ENCODE results near the gene C16orf82.

The C16orf82 gene

GRCh38 chr16:27048316-27048715 lies 18.4 kb upstream of the C16orf82 start:
- Histone ChIP-seq H3K27me3 (ENCODE audit: insufficient read depth, low read length, poor library complexity) (peaks cover 6% of the 10 kb centered on the region), H4K20me1 (ENCODE audit: insufficient read depth, low read length) (no peaks in the 10 kb centered on the region), H3K79me2 (ENCODE audit: insufficient read depth, low read length) (no peaks in the 10 kb centered on the region), H3K9ac (ENCODE audit: low read depth, low read length) (no peak overlapping the region), H3K4me1 (ENCODE audit: insufficient read depth, low read length) (no peaks in the 10 kb centered on the region), H3K4me2 (ENCODE audit: insufficient read depth, low read length) (no peak overlapping the region), H3K9me3 (ENCODE audit: insufficient read depth, low read length, severe bottlenecking) (no peaks in the 10 kb centered on the region), H3K4me3 (ENCODE audit: low read depth in 1 of 2, low read length in 2 of 2) (no peak overlapping the region), H2AFZ (ENCODE audit: low read depth, low read length) (no peak overlapping the region), H3K27ac (ENCODE audit: low read length) (no peak overlapping the region), H3K36me3 (ENCODE audit: insufficient read depth, low read length) (no peaks in the 10 kb centered on the region)
- DNase-seq (no peak), ATAC-seq (ENCODE audit: insufficient read depth, low read depth) (no peak)
- no peak for TF ChIP-seq CTCF (IDR thresholded peaks at IDR 0.05; ENCODE audit: borderline replicate concordance, extremely low read depth, low read length, poor library complexity, severe bottlenecking)
- no peak for TF ChIP-seq EZH2 (IDR thresholded peaks at IDR 0.05; ENCODE audit: borderline replicate concordance, low read depth, low read length, severe bottlenecking)

GRCh38 chr16:27049117-27049516 lies 17.6 kb upstream of the C16orf82 start:
- Histone ChIP-seq H3K79me2 (ENCODE audit: insufficient read depth, low read length) (no peaks in the 10 kb centered on the region), H3K4me3 (ENCODE audit: low read depth in 1 of 2, low read length in 2 of 2) (no peak overlapping the region), H3K27ac (ENCODE audit: low read length) (no peak overlapping the region), H3K9me3 (ENCODE audit: insufficient read depth, low read length, severe bottlenecking) (no peaks in the 10 kb centered on the region), H3K27me3 (ENCODE audit: insufficient read depth, low read length, poor library complexity) (peaks cover 6% of the 10 kb centered on the region), H4K20me1 (ENCODE audit: insufficient read depth, low read length) (no peaks in the 10 kb centered on the region), H3K36me3 (ENCODE audit: insufficient read depth, low read length) (no peaks in the 10 kb centered on the region), H3K4me1 (ENCODE audit: insufficient read depth, low read length) (no peaks in the 10 kb centered on the region), H2AFZ (ENCODE audit: low read depth, low read length) (no peak overlapping the region), H3K4me2 (ENCODE audit: insufficient read depth, low read length) (no peak overlapping the region), H3K9ac (ENCODE audit: low read depth, low read length) (no peak overlapping the region)
- no peak for ATAC-seq (ENCODE audit: insufficient read depth, low read depth)
- DNase-seq = no peak
- TF ChIP-seq CTCF (IDR thresholded peaks at IDR 0.05; ENCODE audit: borderline replicate concordance, extremely low read depth, low read length, poor library complexity, severe bottlenecking) (no peak), EZH2 (IDR thresholded peaks at IDR 0.05; ENCODE audit: borderline replicate concordance, low read depth, low read length, severe bottlenecking) (no peak)

GRCh38 chr16:27052007-27052406 lies 14.7 kb upstream of the C16orf82 start:
- Histone ChIP-seq H3K36me3 (ENCODE audit: insufficient read depth, low read length) (no peaks in the 10 kb centered on the region), H3K79me2 (ENCODE audit: insufficient read depth, low read length) (no peaks in the 10 kb centered on the region), H3K27ac (ENCODE audit: low read length) (no peak overlapping the region), H4K20me1 (ENCODE audit: insufficient read depth, low read length) (no peaks in the 10 kb centered on the region), H2AFZ (ENCODE audit: low read depth, low read length) (no peak overlapping the region), H3K27me3 (ENCODE audit: insufficient read depth, low read length, poor library complexity) (peaks cover 3% of the 10 kb centered on the region), H3K9me3 (ENCODE audit: insufficient read depth, low read length, severe bottlenecking) (no peaks in the 10 kb centered on the region), H3K9ac (ENCODE audit: low read depth, low read length) (no peak overlapping the region), H3K4me2 (ENCODE audit: insufficient read depth, low read length) (no peak overlapping the region), H3K4me3 (ENCODE audit: low read depth in 1 of 2, low read length in 2 of 2) (no peak overlapping the region), H3K4me1 (ENCODE audit: insufficient read depth, low read length) (no peaks in the 10 kb centered on the region)
- TF ChIP-seq EZH2 (IDR thresholded peaks at IDR 0.05; ENCODE audit: borderline replicate concordance, low read depth, low read length, severe bottlenecking) = no peak
- no peak for TF ChIP-seq CTCF (IDR thresholded peaks at IDR 0.05; ENCODE audit: borderline replicate concordance, extremely low read depth, low read length, poor library complexity, severe bottlenecking)
- no peak for ATAC-seq (ENCODE audit: insufficient read depth, low read depth)
- no peak for DNase-seq

- DNase-seq = no peak
- no peak overlapping the region for H3K4me3 ChIP-seq (ENCODE audit: low read depth in 1 of 2, low read length in 2 of 2)
Measured at GRCh38 chr16:27053996-27054395, 12.7 kb upstream of the C16orf82 start.

More at GRCh38 chr16:27053996-27054395, 12.7 kb upstream of the C16orf82 start:
- Histone ChIP-seq H4K20me1 (ENCODE audit: insufficient read depth, low read length) (no peaks in the 10 kb centered on the region), H3K9me3 (ENCODE audit: insufficient read depth, low read length, severe bottlenecking) (no peaks in the 10 kb centered on the region), H2AFZ (ENCODE audit: low read depth, low read length) (no peak overlapping the region), H3K36me3 (ENCODE audit: insufficient read depth, low read length) (no peaks in the 10 kb centered on the region), H3K27me3 (ENCODE audit: insufficient read depth, low read length, poor library complexity) (peaks cover 3% of the 10 kb centered on the region), H3K27ac (ENCODE audit: low read length) (no peak overlapping the region), H3K79me2 (ENCODE audit: insufficient read depth, low read length) (no peaks in the 10 kb centered on the region), H3K4me2 (ENCODE audit: insufficient read depth, low read length) (no peak overlapping the region), H3K9ac (ENCODE audit: low read depth, low read length) (no peak overlapping the region), H3K4me1 (ENCODE audit: insufficient read depth, low read length) (no peaks in the 10 kb centered on the region)
- no peak for TF ChIP-seq EZH2 (IDR thresholded peaks at IDR 0.05; ENCODE audit: borderline replicate concordance, low read depth, low read length, severe bottlenecking)
- TF ChIP-seq CTCF (IDR thresholded peaks at IDR 0.05; ENCODE audit: borderline replicate concordance, extremely low read depth, low read length, poor library complexity, severe bottlenecking) = no peak
- ATAC-seq (ENCODE audit: insufficient read depth, low read depth) = no peak

Measured in DND-41 (cell line).